Forelimb muscle (tissue), 1 donor: ENCODE data around the gene LSS. TPM values are rescaled to one million over a fixed set of nuclear protein-coding genes. Genes with fewer than 3 reads are reported as not detected.
"Not testable (repeated sequence)": the region's sequence is repeated elsewhere in the genome, so short reads cannot be mapped to it uniquely, and the experiment has no call there.

Source experiments
- DNase-seq: peaks from one replicate; pipeline ENCODE4 v3.0.0-alpha.2; 2013; ENCODE audit warnings: low read depth
- polyA plus RNA-seq: library from polyadenylated mRNA; unstranded; fragments of 120-200 nt; gene quantifications from one replicate; pipeline ENCODE4 v1.2.1, GENCODE V29; 2013; ENCODE audit not compliant: insufficient read length

Gene LSS
- polyA plus RNA-seq, 1 donor: 32.0 TPM

GRCh38 chr21:46245213-46245915 is 16.8 kb upstream of the LSS start:
- DNase-seq: no peak

DNA sequence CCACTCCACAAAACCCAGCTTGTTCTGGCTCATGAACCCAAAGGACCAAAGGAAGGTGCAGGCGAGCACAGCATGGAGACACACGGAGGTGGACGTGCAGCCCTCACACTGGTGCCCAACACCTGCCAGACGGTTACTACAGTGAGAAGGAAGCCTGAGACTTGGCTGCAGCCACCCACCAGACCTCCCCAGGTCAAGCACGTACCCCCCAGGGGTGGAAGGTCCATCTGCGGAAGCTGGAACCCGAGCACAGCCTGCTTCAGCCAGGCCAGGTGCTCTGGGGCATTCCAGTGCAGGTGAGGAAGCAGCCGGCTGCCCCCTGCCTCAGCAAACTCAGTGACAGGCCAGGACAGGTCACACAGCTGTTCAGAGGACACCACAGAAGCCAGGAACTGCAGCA is 16.0 kb upstream of the LSS start:
- DNase-seq: no peak

GRCh38 chr21:46243960-46244361 is 15.4 kb upstream of the LSS start:
- DNase-seq: no peak

- DNase-seq: no peak
Measured at GRCh38 chr21:46243325-46243724, 14.8 kb upstream of the LSS start.

- DNase-seq: not testable (repeated sequence)
Measured at GRCh38 chr21:46241577-46241976, 13.0 kb upstream of the LSS start.

GRCh38 chr21:46239817-46240325 is 11.3 kb upstream of the LSS start:
- DNase-seq: no peak

- no peak for DNase-seq
Measured at GRCh38 chr21:46237474-46237873, 8.9 kb upstream of the LSS start.

DNA sequence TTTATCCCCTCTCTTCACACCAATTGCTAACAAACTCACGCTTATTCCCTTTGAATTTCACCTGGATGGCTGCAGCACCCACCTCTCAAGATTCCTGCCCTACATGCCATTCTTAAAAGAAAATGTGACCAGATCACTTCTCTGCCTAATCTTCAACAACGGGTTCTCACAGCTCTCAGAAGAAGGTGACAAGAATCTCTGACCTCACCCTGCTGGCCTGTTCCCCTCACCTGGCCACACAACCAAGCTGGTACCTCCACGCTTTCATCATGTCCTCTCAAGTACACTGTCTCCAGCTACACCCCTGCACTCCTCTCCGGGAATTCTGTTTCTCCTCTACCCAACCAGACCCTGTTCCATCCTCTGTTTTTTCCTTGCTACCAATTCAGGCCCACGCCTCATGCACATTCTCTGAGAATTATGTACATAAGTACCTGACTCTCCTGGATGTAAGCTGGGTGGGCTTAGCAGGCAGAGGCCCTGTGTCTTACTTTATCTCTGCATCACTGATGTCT is 5.9 kb upstream of the LSS start:
- no peak for DNase-seq

- DNase-seq: no peak
Measured at GRCh38 chr21:46229923-46230260, 1.3 kb upstream of the LSS start.

DNA sequence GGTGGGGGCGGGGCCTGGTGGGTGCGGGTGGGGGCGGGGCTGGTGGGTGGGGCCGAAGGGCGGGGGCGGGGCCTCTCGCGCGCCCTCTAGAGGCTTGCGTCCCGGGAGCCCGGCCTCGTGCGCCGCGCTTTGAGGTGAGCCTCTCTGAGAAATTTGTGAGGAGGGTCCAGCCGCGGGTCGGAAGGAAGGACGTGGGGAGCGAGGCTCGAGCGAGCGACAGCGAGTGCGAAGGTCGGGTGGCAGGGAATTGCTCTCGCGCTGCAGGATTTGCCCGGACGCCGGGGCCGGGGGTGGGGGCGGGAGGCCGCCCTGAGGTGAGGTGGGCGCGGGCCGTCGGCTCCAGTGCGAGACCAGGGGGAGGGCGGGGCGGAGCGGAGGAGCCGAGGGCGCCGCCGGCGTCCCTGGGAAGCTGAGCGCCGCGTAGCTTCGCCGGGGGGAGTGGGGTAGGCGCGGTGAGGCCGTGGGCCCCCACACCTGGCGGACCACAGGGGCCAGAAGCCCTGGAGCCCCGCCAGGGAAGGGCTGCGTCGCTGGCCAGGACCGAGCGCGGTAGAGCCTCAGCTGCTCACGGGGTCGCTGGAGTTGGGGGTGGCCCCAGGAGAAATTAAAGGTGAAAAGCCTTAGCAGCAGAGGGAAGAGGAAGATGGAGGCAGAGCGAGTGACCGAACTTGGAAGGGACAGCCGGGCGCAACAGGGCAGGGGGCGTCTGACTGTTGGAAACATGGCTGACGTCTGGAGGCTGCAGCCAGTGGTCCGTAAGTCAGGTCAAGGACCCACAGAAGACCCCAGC is 754 bp upstream of the LSS start:
- DNase-seq: no peak

- no peak for DNase-seq
Measured at GRCh38 chr21:46227811-46228344, 696 bp downstream of the LSS start.

- no peak for DNase-seq
Measured at GRCh38 chr21:46226920-46227599, 1.5 kb downstream of the LSS start.

- no peak for DNase-seq
Measured at GRCh38 chr21:46226146-46226545, 2.4 kb downstream of the LSS start.

- DNase-seq: not testable (repeated sequence)
Measured at GRCh38 chr21:46223661-46224060, 4.9 kb downstream of the LSS start.

- DNase-seq: no peak
Measured at GRCh38 chr21:46223217-46223616, 5.4 kb downstream of the LSS start.

DNA sequence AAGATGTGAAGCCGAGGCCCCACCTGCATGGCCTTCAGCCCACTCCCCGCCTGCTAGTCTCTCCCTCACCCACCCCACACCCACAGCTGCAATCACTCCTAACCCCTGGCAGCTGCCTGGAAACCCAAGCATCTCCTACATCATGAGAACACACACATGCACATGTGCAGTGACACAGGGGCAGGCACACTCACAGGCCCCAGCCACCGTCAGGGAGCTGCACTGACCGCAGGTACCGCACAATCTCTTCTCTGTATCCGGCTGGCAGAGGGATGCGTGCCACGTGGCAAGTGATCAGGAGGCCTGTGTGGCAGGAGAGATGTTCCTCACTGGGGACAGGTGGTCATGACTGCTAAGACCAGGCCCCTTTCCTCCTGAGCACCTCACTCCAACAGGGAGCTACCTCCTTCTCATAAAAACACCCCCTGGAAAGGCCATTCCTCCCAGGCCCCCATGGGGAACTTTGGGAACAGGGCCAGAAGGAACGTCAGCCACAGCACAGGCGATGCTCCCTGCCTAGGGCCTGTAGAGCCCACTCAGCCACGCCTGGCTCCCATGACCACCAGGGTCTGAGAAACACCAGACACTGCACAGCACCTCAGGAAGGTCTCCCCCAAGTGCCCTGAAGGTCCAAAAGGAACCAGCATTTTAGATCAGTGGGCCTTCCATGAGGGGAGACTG is 6.0 kb downstream of the LSS start:
- DNase-seq: no peak

GRCh38 chr21:46221664-46222435 is 6.7 kb downstream of the LSS start:
- DNase-seq: no peak

- DNase-seq: no peak
Measured at GRCh38 chr21:46220847-46221246, 7.7 kb downstream of the LSS start.

GRCh38 chr21:46220275-46220810 is 8.2 kb downstream of the LSS start:
- no peak for DNase-seq

DNA sequence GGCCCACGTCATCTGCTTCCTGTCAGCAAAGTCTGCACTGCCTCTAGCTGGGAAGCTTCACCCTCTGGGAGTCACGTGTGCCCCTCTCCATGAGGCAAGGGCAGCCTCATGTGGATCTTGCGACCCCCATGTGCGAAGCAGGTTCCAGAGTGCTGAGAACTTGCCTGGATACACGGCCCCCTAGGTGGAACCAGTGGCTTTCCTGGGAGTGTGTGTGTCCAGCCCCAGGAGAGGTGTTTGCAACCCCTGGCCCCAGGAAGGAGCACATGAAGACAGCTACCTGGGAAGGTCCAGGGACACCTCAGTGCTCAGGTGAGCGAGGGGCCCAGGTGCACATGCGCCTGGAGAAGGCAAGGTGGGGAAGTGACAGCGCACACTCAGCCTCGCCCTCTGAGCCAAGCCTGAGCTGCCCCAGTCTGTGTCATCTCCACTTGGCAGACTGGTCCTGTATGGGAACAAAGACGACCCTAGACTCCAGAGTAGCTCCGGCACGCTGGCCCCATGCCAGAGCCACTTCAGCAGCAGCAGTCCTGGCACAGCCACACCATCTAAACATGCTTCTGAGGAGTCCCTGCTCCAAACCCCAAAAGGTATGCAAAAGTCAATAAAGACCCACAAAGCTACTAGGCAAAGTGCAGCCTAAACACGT is 8.9 kb downstream of the LSS start:
- DNase-seq: no peak
